GM12875 (cell line): ENCODE results near the gene DPYSL5.

Experiments
- H3K4me3 ChIP-seq: one replicate; pipeline ENCODE4 v1.5.1; 2011; ENCODE audit warnings: low read depth, low read length, control low read depth
- TF ChIP-seq, protein P1 (sequence below): IDR thresholded peaks from 2 replicates; pipeline ENCODE4 v1.5.1; 2011; ENCODE audit warnings: low read depth, mild to moderate bottlenecking, control low read depth, inconsistent platforms, low read length, moderate library complexity, borderline replicate concordance; ENCODE audit not compliant: insufficient read depth

Gene DPYSL5

DNA sequence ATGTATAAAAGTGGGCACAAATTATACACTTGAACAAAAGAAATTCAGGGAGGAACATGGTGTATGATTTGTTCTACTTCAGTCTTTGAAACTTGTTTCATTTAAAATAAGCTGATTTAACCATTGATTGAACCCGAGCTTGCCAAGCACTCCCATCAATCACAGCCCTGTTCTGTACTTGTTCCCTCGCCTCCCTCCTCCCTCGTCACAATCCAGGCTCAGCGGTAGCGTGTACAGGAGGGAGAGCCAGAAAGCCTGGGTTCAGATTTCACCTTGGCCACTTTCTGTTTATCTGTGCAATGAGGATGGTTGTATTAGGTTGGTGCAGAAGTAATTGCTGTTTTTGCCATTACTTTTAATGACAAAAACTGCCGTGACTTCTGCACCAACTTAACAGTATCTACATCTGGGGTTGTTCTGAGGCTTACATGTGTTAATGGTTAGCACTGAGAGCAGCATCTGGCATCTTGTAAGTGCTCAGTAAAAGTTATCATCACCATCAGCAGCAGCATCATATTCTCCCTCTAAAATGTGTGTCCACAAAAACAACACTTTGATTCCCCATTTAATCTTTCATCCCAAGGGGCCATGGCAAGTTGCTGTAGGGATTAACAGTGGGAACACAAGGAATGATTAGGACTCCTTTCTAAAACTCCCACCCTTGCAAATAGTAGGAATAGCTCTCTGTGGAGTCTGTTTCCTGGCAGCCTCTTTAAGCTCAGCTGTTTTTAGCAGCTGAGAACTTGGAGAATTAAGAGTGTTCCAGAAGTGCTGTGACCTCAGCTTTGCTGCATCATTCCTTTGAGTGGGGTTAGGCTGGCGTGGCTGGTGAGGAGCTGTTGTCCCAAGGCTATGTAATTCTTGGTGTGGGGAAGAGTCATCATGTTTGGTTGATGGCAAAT is 4.7 kb downstream of the DPYSL5 start:
- no peak overlapping the region for H3K4me3 ChIP-seq
- TF ChIP-seq, protein P1, sequence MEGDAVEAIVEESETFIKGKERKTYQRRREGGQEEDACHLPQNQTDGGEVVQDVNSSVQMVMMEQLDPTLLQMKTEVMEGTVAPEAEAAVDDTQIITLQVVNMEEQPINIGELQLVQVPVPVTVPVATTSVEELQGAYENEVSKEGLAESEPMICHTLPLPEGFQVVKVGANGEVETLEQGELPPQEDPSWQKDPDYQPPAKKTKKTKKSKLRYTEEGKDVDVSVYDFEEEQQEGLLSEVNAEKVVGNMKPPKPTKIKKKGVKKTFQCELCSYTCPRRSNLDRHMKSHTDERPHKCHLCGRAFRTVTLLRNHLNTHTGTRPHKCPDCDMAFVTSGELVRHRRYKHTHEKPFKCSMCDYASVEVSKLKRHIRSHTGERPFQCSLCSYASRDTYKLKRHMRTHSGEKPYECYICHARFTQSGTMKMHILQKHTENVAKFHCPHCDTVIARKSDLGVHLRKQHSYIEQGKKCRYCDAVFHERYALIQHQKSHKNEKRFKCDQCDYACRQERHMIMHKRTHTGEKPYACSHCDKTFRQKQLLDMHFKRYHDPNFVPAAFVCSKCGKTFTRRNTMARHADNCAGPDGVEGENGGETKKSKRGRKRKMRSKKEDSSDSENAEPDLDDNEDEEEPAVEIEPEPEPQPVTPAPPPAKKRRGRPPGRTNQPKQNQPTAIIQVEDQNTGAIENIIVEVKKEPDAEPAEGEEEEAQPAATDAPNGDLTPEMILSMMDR = no peak

DNA sequence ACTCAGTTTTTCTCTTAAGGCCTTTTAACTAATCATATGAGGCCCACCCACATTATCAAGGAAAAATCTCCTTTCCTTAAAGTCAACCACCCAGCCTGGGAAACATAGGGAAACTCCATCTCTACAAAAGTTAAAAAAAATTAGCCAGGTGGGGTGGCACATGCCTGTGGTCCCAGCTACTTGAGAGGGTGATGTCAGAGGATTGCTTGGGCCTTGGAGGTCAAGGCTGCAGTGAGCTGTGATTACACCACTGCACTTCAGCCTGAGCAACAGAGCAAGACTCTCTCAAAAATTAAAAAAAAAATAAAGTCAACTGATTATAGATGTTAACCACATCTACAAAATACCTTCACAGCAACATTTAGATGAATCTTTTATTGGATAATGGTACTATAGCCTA is 5.8 kb downstream of the DPYSL5 start:
- no peak overlapping the region for H3K4me3 ChIP-seq
- TF ChIP-seq, protein P1 = no peak

DNA sequence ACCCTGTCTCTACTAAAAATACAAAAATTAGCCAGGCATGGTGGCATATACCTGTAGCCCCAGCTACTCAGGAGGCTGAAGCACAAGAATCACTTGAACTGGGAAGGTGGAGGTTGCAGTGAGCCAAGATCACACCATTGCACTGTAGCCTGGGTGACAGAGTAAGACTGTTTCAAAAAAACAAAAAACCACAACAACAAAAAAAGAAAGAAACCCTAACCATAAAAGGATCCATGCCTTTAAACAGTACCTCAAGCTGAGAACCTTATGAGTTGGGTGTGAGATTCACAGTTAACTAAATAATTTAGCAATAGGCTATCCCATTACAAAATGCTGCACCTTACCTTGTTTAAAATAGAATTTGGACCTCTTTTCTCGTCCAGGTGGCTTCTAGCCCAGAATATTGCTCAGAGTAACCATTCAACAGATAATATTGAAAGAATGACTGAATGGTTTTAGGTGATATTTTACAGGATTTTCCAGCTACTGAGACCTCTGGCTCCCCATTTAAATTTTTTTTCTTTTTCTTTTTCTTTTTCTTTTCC is 6.4 kb downstream of the DPYSL5 start:
- TF ChIP-seq, protein P1 = no peak

DNA sequence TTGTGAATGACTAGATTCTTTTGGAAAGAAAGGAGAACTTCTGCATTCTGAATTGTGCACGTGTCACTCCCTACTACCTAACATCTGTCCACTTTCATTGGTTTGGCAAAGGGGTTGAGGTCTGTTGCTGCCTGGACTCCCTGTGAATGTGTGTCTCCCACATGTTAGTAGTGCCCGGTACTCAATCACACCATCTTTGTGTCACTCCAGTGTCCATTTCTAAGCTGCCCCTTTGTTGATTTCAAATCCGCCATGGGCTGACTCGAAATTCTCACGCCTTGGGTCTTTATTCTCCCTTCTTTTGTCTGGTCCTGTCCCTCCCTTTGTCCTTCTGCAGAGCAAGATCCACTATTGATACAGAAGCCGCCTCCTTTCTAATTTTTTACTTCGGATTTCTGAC is 7.5 kb downstream of the DPYSL5 start:
- no peak overlapping the region for H3K4me3 ChIP-seq
- TF ChIP-seq, protein P1 = no peak

More for the DNA sequence above, 6.4 kb downstream of the DPYSL5 start:
- H3K4me3 ChIP-seq = no peak overlapping the region

DNA sequence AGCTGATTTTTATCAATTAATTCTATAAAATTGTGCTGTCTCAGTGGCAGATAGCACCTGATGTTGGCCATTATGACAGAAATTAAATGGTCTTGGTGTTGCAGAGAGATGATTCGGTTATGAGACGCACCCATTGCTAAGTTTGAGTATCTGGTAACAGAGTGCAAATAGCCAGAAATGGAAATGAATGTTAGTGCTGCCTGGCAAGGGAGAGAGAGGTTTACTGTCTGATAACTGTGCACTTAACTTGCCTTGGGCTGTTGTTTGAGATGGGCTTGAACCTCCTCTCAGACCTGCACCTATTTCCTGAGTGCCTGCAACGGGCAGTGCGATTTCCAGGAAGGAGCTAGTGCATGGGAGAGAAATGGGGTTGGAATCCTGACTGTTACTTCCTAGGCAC is 11.7 kb downstream of the DPYSL5 start:
- H3K4me3 ChIP-seq = no peak overlapping the region
- TF ChIP-seq, protein P1 = no peak

DNA sequence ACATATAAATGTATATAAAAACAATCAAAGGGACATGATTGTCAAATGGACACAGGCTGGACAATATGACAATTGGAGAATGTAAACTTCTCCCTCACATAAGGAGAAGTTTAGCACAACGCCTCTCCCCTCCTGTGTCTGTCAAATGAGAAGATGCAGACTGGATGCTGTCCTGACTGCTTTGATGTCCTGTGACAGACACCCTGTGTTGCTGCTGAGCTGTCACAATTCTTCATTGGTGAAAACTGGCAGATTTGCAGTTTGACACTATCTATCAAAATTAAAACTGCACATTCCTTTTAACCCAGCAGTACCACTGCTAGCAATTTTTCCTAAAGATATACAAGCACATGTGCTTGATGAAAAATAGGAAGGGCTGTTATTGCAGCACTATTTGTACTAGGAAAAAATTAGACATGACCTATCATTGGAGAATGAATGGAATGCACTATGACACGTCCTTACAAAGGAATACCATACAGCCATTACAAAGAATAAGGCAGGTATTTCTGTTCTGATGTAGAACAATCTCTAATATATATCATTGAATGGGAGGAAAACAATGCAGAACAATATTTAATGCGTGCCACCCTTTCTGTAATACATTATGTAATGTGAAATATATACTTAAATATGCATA is 12.4 kb downstream of the DPYSL5 start:
- TF ChIP-seq, protein P1 = no peak
- no peak overlapping the region for H3K4me3 ChIP-seq
